ENCODE measurements around the gene HMOX1.
A peak's percentile ranks its signal among the peaks of the same experiment; 100 is the strongest.
"Not testable (repeated sequence)": the region's sequence is repeated elsewhere in the genome, so short reads cannot be mapped to it uniquely, and the experiment has no call there.

Gene HMOX1

DNA sequence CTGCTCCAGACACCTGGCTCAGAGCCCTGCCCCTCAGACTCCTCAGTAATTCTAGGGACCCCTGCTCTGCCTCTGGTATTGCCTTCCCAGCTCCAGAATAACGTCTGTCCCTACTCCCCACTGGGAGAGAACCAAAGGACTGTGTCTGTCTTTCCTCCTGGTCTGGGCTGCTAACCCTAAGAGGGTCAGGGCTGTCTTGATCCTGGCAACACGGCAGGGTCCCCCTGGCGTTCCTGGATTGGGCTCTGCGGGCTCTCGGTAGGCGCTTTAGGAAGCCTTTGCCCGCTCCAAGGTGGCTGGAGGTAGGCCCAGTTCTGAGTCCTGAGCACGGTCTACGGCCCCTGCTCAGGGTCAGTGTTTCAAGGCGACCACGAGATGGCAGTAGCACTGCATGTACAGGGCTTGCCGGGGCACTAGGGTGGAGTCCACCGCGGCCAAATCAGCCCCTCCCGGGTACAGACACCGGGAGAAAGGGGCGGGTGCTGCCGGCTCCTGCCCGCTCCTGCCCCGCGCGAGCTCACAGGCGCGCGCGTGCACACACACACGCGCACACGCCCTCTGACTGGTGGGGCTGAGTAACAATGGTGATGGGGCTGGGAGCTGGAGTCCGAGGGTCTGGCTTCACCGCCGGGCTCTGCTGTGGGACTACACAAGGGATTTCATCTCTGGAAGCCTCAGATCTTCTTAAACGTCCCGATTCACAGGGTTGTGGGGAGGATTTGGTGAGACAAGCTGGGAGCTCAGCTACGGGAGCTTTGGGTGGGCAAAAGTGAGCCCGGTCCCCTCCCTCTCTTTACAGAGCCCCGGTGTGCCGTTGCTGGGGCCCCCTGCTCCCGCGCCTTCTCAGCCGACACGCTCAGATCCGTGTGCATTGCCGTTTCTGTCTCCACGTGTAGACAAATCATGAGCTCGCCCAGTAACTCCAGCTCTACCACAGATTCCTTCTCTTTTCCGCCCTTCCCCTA, 30.1 kb upstream of the HMOX1 start:
- DNase-seq (ENCODE audit: low read depth in 2 of 2) = peak; percentile 64 to 70

DNA sequence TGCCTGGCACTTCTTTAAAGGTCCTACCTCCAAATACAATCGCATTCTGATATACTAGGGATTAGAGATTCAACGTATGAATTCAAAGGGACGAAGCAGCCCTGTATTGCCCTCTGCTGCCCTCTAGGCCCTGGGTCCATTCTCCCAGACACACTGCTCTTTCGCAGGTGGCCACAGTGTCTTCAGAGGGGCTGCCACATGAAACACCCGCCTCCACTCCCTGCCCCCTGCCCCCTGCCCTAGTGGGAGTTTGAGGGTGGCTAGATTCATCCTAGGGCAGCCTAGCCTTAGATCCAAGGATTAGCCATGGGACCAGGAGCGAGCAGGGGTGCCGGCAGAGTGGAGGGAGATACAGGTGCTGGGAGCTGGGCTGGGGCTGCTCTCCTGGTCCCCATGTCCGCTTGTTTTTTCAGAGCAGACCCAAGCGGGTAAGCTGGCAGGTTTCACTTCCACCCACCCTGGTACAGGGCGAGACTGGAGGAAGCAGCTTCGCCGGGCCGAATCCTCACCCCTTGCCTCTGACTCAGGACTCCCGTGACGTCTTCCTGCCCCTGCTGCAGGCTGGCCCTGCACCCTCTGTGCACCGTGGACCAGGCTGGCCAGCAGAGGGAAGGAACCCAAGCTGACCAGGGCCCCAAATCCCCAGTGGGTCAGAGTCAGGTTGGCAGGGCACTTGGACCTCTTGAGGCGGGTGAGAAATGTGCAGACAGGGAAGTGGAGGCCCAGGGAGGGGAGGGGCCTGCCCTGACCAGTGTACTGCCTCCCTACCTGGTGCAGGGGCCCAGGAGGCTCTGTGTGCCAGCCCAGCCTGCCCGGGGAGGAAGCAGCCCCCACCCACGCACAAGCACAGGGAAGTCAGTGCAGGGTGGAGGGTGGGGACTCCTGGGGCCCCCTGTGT, 28.4 kb upstream of the HMOX1 start:
- peak in 1 of 2 donors; percentile 30 for DNase-seq (ENCODE audit: low read depth in 2 of 2)

DNA sequence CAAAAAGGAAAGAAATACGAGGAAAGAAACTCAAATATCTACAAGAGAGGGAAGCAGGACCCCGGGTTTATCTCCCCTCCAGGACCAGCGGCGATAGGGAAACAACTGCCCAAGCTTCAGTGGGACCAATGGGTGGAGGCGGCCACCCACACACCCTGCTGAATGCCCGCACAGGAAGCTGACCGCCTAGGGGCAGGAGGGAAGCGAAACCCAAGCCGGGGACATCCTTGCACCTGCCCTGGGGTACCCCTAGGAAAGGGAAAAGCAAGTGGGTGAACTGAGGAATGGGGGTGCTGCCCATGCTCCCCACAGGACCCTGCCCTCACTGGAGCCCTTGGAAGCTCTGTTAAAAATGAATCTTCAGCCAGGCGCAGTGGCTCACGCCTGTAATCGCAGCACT, 27.6 kb upstream of the HMOX1 start:
- no peak for DNase-seq (ENCODE audit: low read depth in 2 of 2)

DNA sequence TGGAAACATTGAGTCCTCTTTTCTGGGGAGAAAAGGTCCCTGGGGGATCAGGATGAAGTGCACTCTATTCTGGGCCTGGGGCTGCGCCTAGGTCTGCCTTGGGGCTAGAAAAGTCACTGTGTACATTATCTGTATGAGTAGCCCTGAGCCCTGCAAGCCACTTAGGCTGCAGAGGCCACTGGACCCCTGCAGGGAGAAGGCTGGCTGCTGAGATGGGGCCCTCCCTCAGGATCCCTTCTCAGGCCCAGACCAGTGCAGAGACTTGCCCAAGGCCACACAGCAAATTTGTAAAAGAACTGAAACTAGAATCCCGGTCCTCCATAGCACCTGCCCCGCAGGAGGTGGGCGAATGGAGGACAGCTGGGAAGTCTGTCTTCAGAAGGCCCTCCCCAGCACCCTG, 26.8 kb upstream of the HMOX1 start:
- DNase-seq (ENCODE audit: low read depth in 2 of 2) = no peak

DNA sequence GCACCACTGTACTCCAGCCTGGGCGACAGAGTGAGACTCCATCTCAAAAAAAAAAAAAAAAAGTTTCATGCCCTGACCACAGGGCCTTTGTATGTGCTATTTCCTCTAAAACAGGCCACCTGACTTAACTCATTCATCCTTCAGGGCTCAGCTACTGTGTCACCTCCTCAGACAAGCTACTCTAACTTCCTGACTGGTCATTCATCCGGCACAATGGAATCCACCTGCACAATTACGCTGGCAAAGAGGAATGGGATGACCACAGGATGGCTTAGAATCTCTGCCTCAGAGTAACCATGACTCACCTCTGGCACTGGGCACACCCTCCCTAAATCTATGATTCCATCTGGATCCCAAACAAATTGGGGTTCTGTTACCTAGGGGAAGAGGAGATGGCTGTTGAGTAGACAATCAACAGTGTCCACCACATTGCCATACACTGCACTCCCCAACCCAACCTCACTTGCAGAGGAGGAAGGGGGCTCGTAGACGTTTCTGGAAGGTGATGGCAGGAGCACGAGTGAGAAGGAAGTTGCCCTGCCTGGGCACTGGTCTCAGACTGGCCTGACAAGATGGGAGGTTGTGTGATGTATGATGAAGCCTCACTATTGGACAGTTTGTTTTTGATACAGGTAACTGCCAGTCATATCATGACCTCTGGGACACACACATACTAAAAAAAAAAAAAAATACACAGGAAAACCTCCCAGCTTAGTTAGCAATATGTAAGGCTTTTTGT, 22.8 kb upstream of the HMOX1 start:
- DNase-seq (ENCODE audit: low read depth in 2 of 2) = no peak

DNA sequence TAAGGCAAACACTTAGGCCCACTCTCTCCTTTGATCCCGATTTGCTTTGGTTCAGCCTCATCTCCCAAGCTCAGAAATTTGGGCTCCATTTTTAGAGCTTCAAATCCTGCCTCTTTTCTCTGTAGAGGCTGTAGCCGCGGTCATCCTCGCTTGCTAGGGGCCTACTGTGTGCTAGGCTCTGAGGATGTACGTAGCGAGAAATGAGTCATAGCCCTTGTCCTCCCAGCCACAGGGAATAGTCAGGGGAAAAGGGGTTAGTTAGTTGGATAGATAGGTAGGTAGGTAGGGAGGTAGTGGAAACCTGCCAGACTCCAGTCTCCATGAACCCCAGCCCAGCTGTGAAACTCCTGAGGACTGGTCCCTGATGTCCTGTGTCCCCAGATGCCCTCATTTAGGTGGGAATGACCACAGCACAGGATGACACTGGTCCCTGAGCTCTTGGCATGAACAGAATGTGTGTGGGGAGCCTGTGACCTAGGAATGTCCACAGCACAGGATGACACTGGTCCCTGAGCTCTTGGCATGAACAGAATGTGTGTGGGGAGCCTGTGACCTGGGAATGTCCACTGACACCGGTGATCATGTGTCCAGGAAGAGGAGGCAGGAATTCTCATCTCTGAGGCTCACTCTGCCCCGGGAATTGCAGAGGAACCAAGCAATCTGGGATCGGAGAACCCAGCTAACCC, 21.4 kb upstream of the HMOX1 start:
- no peak for DNase-seq (ENCODE audit: low read depth in 2 of 2)

DNA sequence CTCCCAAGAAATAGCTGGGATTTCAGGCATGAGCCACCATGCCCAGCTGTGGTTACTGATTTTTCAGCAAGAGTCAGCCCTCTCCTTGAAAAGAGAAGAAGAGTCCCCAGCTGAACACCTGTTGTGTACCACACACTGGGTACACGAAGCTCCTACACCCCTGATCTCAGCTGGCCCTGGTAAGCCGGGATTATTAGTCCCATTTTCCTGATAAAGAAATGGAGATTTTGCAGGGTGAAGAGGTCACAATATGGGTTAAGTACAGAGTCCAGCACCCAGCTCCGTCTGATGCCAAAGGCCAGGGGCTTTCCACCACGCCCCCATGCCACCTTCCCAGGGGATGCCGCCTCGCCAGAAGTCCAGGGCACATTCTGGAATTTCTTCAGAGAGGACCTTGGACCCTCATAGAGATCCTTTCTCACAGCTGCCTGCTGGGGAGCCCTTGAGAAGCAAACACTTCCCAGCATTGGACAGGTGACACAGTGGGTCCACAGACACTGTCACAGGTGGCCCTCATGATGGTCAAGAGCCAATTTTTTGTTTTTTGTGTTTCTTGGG, 19.8 kb upstream of the HMOX1 start:
- DNase-seq (ENCODE audit: low read depth in 2 of 2) = no peak

DNA sequence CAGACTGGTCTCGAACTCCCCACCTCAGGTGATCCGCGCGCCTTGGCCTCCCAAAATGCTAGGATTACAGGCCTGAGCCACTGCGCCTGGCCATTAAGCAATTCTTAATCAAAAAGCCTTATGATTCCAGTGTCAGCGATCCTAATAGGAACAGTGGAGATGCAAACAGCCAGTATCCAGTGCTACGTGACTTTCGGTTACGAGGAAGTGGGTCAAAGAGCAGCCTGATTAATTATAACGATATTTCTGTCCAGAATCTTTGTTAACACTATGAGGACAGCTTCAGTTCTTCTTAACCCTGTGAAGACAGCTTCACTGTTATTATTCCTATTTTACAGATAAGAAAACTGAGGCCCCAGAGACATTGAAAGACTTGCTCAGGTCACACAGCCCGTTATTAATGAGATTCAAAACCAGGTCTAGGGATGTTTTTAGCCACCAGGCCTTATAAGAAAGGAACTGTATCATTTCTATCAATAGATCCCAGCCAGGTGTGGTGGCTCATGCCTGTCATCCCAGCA, 17.3 kb upstream of the HMOX1 start:
- no peak for DNase-seq (ENCODE audit: low read depth in 2 of 2)

DNA sequence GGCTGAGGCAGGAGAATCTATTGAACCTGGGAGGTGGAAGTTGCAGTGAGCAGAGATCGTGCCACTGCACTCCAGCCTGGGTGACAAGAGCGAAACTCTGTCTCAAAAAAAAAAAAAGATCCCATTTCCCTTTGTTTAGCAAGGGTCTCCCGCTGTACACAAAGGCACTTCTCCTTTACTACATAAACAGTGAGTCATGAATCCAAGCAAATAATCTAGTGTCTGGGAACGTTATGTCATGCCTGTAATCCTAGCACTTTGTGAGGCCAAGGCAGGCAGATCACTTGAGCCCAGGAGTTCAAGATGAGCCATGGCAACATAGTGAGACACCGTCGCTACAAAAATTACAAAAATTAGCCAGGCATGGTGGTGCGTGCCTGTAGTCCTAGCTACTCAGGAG, 16.7 kb upstream of the HMOX1 start:
- not testable (repeated sequence) for DNase-seq (ENCODE audit: low read depth in 2 of 2)

DNA sequence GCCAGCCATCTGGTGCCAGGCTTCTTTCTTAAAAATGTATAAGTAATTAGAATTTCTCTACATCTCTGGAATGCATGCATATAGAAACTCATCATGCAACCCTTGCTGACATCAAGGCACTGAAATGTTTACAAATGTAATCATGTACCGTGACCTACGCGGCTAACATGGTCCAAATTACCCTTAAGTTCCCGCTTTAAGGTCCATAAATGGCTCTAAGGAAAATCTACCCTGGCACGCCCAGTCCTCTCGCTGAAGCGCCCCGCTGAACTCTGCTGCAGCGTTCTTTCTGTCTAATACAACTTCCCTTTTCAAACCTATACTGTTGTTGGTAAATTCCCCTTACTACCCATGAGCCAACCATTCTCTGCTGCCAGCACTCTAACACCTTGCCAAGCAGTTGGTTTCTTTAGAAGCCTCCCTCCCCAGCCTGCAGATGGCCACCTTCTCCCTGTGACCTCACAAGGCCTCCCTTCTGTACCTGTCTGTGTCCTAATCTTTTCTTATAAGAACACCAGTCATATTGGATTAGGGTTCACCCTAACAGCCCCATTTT, 13.5 kb upstream of the HMOX1 start:
- DNase-seq (ENCODE audit: low read depth in 2 of 2) = no peak

DNA sequence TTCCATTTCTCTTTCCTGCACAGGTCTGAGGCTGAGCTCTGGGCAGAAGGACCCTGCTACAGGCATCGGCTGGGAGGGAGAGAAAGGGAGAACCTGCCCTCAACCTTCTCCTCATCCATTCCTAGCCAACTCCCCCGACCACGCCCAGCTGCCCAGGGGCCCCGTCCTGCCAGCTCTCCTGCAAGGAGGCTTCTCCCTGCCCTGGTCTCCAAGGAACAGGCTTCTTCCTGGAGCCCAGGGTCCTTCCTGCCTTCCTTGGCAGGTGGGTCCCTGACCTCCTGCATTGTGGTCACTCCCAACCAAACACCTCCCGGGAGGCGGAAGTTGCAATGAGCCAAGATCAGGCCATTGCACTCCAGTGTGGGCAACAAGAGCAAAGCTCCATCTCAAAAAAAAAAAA, 12.5 kb upstream of the HMOX1 start:
- no peak for DNase-seq (ENCODE audit: low read depth in 2 of 2)

DNA sequence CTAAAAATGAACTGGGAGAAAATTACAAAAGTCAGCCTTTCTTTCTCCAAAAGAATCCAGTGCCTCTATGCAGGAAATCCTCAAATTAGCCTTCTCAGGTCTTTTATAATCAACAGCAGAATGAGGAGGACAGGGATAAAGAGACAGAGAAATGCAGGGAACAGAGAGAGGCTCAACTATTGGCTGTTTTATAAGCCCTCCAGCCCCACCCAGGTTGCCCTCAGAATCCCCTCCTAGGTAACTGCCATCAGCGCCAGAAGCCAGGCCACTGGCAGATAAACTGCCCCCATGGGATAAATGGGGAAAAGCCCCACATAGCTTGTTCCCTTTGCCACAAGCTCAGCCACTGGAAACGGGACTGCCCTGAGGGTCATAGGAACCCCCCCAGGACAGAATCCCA, 10.9 kb upstream of the HMOX1 start:
- no peak for DNase-seq (ENCODE audit: low read depth in 2 of 2)

DNA sequence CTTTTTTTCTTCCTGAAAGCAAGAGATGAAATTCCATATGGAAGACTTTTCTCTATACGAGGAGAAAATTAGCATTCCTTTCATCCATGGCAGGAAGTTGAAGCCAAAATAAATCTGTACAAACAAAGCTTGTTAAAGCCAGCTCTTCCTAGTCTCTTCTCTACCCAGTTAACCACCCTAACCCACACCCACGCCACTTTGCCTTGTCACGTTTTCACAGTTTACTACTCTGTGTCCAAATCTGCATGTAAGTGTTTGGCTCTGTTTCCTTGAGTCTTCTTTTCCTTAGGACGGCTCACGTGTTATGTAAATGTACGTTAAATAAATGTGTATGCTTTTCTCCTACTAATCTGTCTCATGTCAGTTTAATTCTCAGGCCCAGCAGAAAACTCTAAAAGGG, 7.1 kb upstream of the HMOX1 start:
- no peak for DNase-seq (ENCODE audit: low read depth in 2 of 2)

DNA sequence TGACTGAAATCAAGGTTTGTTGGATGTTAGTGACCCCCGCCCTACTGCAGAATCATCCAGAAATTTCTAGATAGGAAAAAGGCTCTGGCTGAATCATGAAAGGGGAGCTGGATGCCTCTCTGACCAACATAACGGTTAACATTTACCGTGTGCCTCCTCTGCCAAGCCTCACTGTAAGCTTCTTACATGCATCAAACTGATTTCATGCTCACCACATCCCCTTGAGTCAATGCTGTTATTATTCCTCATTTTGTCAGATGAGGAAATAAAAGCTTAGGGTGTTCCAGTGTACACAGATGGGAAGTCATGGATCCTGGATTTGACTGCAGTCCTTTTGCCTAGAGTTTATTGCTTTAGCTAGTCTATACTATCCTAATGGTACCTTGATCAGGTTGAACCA, 5.9 kb upstream of the HMOX1 start:
- no peak for DNase-seq (ENCODE audit: low read depth in 2 of 2)

DNA sequence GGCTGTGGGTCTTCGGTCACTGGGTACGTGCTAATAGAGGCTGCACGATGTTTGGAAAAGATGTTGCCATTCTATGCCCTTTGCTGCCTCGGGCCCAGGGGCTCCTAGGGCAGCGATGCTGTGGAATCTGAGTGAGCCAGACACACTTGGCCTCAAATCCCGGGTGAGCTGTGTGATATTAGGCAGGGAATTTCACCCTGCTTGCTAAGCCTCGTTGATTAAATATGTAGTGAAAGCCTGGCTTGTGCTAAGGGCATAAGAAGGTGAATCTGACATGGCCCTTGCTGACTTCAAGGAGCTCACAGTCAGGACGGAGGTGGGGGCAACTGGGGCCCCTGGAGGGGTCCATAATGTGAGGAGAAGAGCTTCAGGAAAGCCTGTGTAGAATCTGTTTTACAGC, 5.4 kb upstream of the HMOX1 start:
- DNase-seq (ENCODE audit: low read depth in 2 of 2) = no peak

DNA sequence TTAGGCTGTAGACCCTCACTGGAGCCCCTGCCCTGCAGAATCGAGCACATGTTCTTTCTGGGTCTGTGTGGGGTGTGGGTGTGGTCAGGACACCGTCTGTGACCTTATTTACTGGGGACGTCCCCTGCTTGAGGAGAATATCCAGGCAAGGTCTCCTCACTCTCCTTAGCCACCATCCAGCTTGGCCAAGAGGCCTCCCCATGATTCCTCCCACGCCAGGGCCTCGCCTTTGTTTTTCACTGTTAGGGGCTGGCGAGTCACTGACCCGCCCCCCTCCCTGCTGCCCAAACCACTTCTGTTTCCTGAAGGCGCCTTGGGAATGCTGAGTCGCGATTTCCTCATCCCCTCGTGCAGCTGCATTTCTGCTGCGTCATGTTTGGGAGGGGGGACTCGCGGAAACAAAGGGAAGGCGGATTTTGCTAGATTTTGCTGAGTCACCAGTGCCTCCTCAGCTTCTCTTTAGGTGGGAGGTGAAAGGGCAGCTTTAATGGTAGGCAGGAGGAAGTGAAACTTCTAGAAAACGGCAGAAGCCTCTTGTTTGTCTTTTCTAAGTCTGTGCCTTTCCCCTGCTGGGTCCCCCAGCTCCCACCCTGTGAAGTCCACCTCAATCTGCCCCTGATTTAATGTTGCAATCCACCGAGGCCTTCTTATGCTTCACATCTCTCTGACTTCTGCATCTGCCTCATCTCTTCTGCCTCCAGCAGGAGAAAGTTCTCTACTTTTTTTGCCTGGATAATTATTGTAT, 4.0 kb upstream of the HMOX1 start:
- peak; percentile 22 to 30 for DNase-seq (ENCODE audit: low read depth in 2 of 2)

DNA sequence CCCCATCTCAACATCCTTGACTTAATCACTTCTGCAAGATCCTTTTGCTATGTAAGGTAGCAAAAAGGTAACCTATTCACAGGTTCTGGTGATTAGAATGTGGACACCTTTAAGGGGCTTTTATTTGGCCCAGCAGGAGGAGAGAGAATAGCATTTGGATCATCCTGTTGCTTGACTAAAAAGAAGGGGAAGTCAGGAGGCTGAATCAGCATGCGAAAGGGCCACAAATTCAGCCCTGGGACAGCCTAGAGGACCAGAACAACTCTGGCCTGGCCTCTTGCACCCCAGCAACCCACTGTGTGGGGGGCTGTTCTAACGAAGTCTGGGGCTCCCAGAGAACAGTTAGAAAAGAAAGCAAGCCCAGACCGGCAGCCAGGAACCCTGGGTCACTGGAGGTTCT, 3.2 kb upstream of the HMOX1 start:
- no peak for DNase-seq (ENCODE audit: low read depth in 2 of 2)

DNA sequence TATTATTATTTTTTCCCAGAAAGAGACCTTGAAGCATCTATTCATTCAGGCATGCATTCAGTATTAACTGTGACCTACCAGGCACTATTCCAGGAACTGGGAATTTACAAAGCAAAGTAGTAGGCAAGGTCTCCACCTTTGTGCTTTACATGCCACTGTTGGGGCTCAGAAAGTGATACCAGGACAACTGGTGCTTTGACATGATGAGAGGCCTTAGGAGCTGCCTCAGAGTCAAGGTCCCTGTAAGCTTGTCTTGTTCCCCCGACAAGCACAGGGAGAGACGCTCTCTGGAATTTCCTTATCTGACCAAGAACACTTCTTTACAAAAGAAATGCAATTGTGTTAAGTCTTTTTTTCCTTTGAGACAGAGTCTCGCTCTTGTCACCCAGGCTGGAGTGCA, 2.3 kb upstream of the HMOX1 start:
- no peak for DNase-seq (ENCODE audit: low read depth in 2 of 2)

DNA sequence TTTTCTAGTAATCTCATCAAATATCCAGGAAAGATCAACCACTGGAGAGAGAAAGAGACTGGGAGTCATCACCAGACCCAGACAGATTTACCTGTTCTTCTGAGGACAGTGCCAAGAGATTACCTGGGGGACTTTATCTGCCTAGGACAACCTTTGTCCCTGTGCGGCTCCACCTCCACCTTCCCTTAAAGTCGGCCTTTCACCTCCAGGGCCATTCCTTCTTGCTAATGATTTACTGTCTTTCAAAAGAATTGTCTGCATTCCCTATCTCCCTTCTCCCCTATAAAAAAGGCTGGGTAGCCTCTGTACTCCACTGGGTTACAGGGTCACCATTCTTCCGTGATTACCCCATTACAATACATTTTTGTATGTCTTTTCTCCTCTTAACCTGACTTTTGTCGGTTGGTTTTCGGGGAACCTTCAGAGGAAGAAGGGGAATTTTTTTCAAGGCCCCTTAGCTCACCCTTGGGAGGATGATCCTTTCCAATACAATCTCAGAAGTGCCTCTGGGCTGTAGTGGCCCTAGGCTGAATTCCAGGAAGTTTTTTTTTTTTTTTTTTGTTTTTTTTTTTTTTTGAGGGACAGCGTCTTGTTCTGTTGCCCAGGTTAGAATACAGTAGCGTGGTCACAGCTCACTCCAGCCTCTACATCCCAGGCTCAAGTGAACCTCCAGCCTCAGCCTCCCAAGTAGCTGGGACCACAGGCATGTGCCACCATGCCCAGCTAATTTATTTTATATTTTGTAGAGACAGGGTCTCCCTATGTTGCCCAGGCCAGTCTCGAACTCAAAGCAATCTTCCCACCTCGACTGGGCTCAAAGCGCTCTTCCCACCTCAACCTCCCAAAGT, 1.5 kb upstream of the HMOX1 start:
- no peak for DNase-seq (ENCODE audit: low read depth in 2 of 2)
